ENCODE results near the gene SHB.

The SHB gene

GRCh38 chr9:38107811-38108304 lies 38.8 kb upstream of the SHB start:
- no peak overlapping the region for H3K18ac ChIP-seq (ENCODE audit: low read depth in 1 of 2, low read length in 2 of 2)
- H3K9ac ChIP-seq (ENCODE audit: low read length), result no peak overlapping the region
- no peaks in the 10 kb centered on the region for H3K79me1 ChIP-seq (replicated peaks; ENCODE audit: low read length, poor library complexity, severe bottlenecking)
- H3K36me3 ChIP-seq (ENCODE audit: control insufficient read depth in 1 of 2, insufficient read depth in 2 of 2, low read depth in 1 of 2, low read length in 2 of 2), result no peaks in the 10 kb centered on the region
- no peak overlapping the region for H2BK120ac ChIP-seq (ENCODE audit: low read depth, low read length)
- no peak overlapping the region for H4K8ac ChIP-seq (ENCODE audit: low read length)
- H4K91ac ChIP-seq (ENCODE audit: low read length), result no peak overlapping the region
- H2BK12ac ChIP-seq (ENCODE audit: low read length in 2 of 2), result no peak overlapping the region
- H2BK5ac ChIP-seq (ENCODE audit: low read depth, low read length, poor library complexity, severe bottlenecking), result no peak overlapping the region
- no peak overlapping the region for H3K23ac ChIP-seq (ENCODE audit: low read length in 2 of 2)
- H2BK15ac ChIP-seq (ENCODE audit: low read depth, poor library complexity, severe bottlenecking), result no peak overlapping the region
- no peak overlapping the region for H2AK5ac ChIP-seq (ENCODE audit: low read length, severe bottlenecking)
- no peak overlapping the region for H2AFZ ChIP-seq (ENCODE audit: low read depth, low read length)
- H3K4me3 ChIP-seq (ENCODE audit: insufficient read depth in 1 of 2, low read depth in 1 of 2, low read length in 2 of 2), result no peak overlapping the region
- H3K14ac ChIP-seq (ENCODE audit: low read length in 2 of 2), result no peak overlapping the region
- H3K4ac ChIP-seq (ENCODE audit: low read depth in 1 of 2, low read length in 2 of 2), result no peak overlapping the region
- no peak overlapping the region for H3K27ac ChIP-seq (ENCODE audit: low read length, poor library complexity, severe bottlenecking)
- peaks cover 15% of the 10 kb centered on the region for H3K9me3 ChIP-seq (ENCODE audit: control insufficient read depth, low read length)
- WGBS, result 76% methylated on average over 8 of the region's 8 CpGs
- H3K4me2 ChIP-seq (ENCODE audit: low read length, poor library complexity, severe bottlenecking), result no peak overlapping the region
- H3K27me3 ChIP-seq (ENCODE audit: control insufficient read depth in 1 of 2, insufficient read depth in 1 of 2, low read length in 2 of 2), result peaks cover 0 to 9% of the 10 kb centered on the region in 2 experiments
- no peak for DNase-seq
- H3K4me1 ChIP-seq (ENCODE audit: control insufficient read depth, insufficient read depth, low read depth, low read length), result peaks cover 2% of the 10 kb centered on the region

- no peak overlapping the region for H3K14ac ChIP-seq (ENCODE audit: low read length in 2 of 2)
- peaks cover 0 to 9% of the 10 kb centered on the region in 2 experiments for H3K27me3 ChIP-seq (ENCODE audit: control insufficient read depth in 1 of 2, insufficient read depth in 1 of 2, low read length in 2 of 2)
- no peak overlapping the region for H4K8ac ChIP-seq (ENCODE audit: low read length)
- H3K18ac ChIP-seq (ENCODE audit: low read depth in 1 of 2, low read length in 2 of 2), result no peak overlapping the region
- H3K9ac ChIP-seq (ENCODE audit: low read length), result no peak overlapping the region
- H3K4me2 ChIP-seq (ENCODE audit: low read length, poor library complexity, severe bottlenecking), result no peak overlapping the region
- H2BK12ac ChIP-seq (ENCODE audit: low read length in 2 of 2), result no peak overlapping the region
- H2BK120ac ChIP-seq (ENCODE audit: low read depth, low read length), result no peak overlapping the region
- no peak overlapping the region for H2AFZ ChIP-seq (ENCODE audit: low read depth, low read length)
- no peak overlapping the region for H3K27ac ChIP-seq (ENCODE audit: low read length, poor library complexity, severe bottlenecking)
- H3K4ac ChIP-seq (ENCODE audit: low read depth in 1 of 2, low read length in 2 of 2), result no peak overlapping the region
- DNase-seq, result no peak
- H4K91ac ChIP-seq (ENCODE audit: low read length), result no peak overlapping the region
- H2BK5ac ChIP-seq (ENCODE audit: low read depth, low read length, poor library complexity, severe bottlenecking), result no peak overlapping the region
- no peaks in the 10 kb centered on the region for H3K79me1 ChIP-seq (replicated peaks; ENCODE audit: low read length, poor library complexity, severe bottlenecking)
- no peaks in the 10 kb centered on the region for H3K36me3 ChIP-seq (ENCODE audit: control insufficient read depth in 1 of 2, insufficient read depth in 2 of 2, low read depth in 1 of 2, low read length in 2 of 2)
- no peak overlapping the region for H2BK15ac ChIP-seq (ENCODE audit: low read depth, poor library complexity, severe bottlenecking)
- peaks cover 2% of the 10 kb centered on the region for H3K4me1 ChIP-seq (ENCODE audit: control insufficient read depth, insufficient read depth, low read depth, low read length)
- H3K9me3 ChIP-seq (ENCODE audit: control insufficient read depth, low read length), result peaks cover 15% of the 10 kb centered on the region
- WGBS, result 83% methylated on average over 3 of the region's 3 CpGs
- H3K23ac ChIP-seq (ENCODE audit: low read length in 2 of 2), result no peak overlapping the region
- no peak overlapping the region for H2AK5ac ChIP-seq (ENCODE audit: low read length, severe bottlenecking)
- no peak overlapping the region for H3K4me3 ChIP-seq (ENCODE audit: insufficient read depth in 1 of 2, low read depth in 1 of 2, low read length in 2 of 2)
These were observed 38.4 kb upstream of the SHB start for GRCh38 chr9:38107405-38107804.

DNA sequence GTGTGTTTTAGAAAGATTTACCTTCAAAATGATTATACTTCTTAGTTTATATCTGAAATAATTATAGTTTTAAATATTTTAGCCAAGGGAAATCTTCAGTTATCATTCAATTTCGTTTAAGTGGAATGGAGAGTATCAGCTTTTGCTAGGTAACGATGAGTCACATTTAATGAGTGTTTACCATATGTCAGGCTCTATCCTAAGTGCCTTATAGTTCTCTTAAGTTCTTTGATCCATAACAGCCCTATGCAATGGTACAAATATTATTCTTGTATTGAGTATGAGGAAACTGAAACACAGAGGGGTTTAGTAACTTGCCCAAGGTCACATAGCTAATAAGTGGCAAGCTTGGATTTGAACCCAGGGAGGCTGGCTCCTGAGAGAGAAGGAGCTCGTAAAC lies 37.5 kb upstream of the SHB start:
- H2BK12ac ChIP-seq (ENCODE audit: low read length in 2 of 2), result no peak overlapping the region
- no peak overlapping the region for H3K4ac ChIP-seq (ENCODE audit: low read depth in 1 of 2, low read length in 2 of 2)
- H3K9ac ChIP-seq (ENCODE audit: low read length), result no peak overlapping the region
- no peaks in the 10 kb centered on the region for H3K36me3 ChIP-seq (ENCODE audit: control insufficient read depth in 1 of 2, insufficient read depth in 2 of 2, low read depth in 1 of 2, low read length in 2 of 2)
- no peak overlapping the region for H2AK5ac ChIP-seq (ENCODE audit: low read length, severe bottlenecking)
- 100% methylated on average over 1 of the region's 3 CpGs for WGBS
- H2BK15ac ChIP-seq (ENCODE audit: low read depth, poor library complexity, severe bottlenecking), result no peak overlapping the region
- no peak overlapping the region for H2BK5ac ChIP-seq (ENCODE audit: low read depth, low read length, poor library complexity, severe bottlenecking)
- H2AFZ ChIP-seq (ENCODE audit: low read depth, low read length), result no peak overlapping the region
- no peak for DNase-seq
- H3K9me3 ChIP-seq (ENCODE audit: control insufficient read depth, low read length), result peaks cover 15% of the 10 kb centered on the region
- H4K91ac ChIP-seq (ENCODE audit: low read length), result no peak overlapping the region
- no peak overlapping the region for H3K14ac ChIP-seq (ENCODE audit: low read length in 2 of 2)
- no peak overlapping the region for H3K18ac ChIP-seq (ENCODE audit: low read depth in 1 of 2, low read length in 2 of 2)
- H3K4me1 ChIP-seq (ENCODE audit: control insufficient read depth, insufficient read depth, low read depth, low read length), result peaks cover 2% of the 10 kb centered on the region
- no peak overlapping the region for H3K23ac ChIP-seq (ENCODE audit: low read length in 2 of 2)
- peaks cover 0 to 9% of the 10 kb centered on the region in 2 experiments for H3K27me3 ChIP-seq (ENCODE audit: control insufficient read depth in 1 of 2, insufficient read depth in 1 of 2, low read length in 2 of 2)
- no peak overlapping the region for H4K8ac ChIP-seq (ENCODE audit: low read length)
- no peak overlapping the region for H3K27ac ChIP-seq (ENCODE audit: low read length, poor library complexity, severe bottlenecking)
- no peak overlapping the region for H3K4me3 ChIP-seq (ENCODE audit: insufficient read depth in 1 of 2, low read depth in 1 of 2, low read length in 2 of 2)
- H2BK120ac ChIP-seq (ENCODE audit: low read depth, low read length), result no peak overlapping the region
- H3K4me2 ChIP-seq (ENCODE audit: low read length, poor library complexity, severe bottlenecking), result no peak overlapping the region
- no peaks in the 10 kb centered on the region for H3K79me1 ChIP-seq (replicated peaks; ENCODE audit: low read length, poor library complexity, severe bottlenecking)

DNA sequence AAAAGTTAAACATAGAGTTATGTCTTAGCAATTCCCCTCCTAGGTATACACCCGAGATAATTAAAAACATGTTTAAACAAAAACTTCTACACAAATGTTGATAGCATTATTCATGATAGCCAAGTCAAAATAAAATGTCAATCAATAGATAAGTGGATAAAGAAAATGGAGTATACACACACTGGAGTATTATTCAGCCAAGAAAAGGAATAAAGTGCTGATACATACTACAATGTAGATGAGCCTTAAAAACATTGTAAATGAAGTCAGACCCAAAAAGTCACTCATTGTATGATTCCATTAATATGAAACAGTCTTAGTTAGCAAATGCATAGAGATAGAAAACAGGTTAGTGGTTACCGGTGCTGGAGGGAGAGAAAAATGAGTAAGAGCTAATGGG lies 34.3 kb upstream of the SHB start:
- Histone ChIP-seq H2BK120ac (ENCODE audit: low read depth, low read length) (no peak overlapping the region), H3K4ac (ENCODE audit: low read depth in 1 of 2, low read length in 2 of 2) (no peak overlapping the region), H3K14ac (ENCODE audit: low read length in 2 of 2) (no peak overlapping the region), H2BK5ac (ENCODE audit: low read depth, low read length, poor library complexity, severe bottlenecking) (no peak overlapping the region), H3K18ac (ENCODE audit: low read depth in 1 of 2, low read length in 2 of 2) (no peak overlapping the region), H3K4me1 (ENCODE audit: control insufficient read depth, insufficient read depth, low read depth, low read length) (peaks cover 1% of the 10 kb centered on the region), H3K27me3 (ENCODE audit: control insufficient read depth in 1 of 2, insufficient read depth in 1 of 2, low read length in 2 of 2) (peaks cover 3 to 8% of the 10 kb centered on the region in 2 experiments), H3K4me2 (ENCODE audit: low read length, poor library complexity, severe bottlenecking) (no peak overlapping the region), H3K9ac (ENCODE audit: low read length) (no peak overlapping the region), H3K4me3 (ENCODE audit: insufficient read depth in 1 of 2, low read depth in 1 of 2, low read length in 2 of 2) (no peak overlapping the region), H3K36me3 (ENCODE audit: control insufficient read depth in 1 of 2, insufficient read depth in 2 of 2, low read depth in 1 of 2, low read length in 2 of 2) (no peaks in the 10 kb centered on the region), H2AK5ac (ENCODE audit: low read length, severe bottlenecking) (no peak overlapping the region), H2BK15ac (ENCODE audit: low read depth, poor library complexity, severe bottlenecking) (no peak overlapping the region), H3K23ac (ENCODE audit: low read length in 2 of 2) (no peak overlapping the region), H4K91ac (ENCODE audit: low read length) (no peak overlapping the region), H2BK12ac (ENCODE audit: low read length in 2 of 2) (no peak overlapping the region), H2AFZ (ENCODE audit: low read depth, low read length) (no peak overlapping the region), H3K79me1 (replicated peaks; ENCODE audit: low read length, poor library complexity, severe bottlenecking) (no peaks in the 10 kb centered on the region), H3K9me3 (ENCODE audit: control insufficient read depth, low read length) (no peaks in the 10 kb centered on the region), H3K27ac (ENCODE audit: low read length, poor library complexity, severe bottlenecking) (no peak overlapping the region), H4K8ac (ENCODE audit: low read length) (no peak overlapping the region)
- no peak for DNase-seq
- WGBS, result 100% methylated on average over 1 of the region's 2 CpGs

Data from mesenchymal stem cell (in vitro differentiated cells and primary cell).